Ovary (tissue), 9 donors: ENCODE measurements around the gene GGACT. TPM values are rescaled to one million over a fixed set of nuclear protein-coding genes. Genes with fewer than 3 reads are reported as not detected.

Experiments used
- DNase-seq, 5 donors: peaks; one replicate each; pipeline ENCODE4 v3.0.0-alpha.2; 2019 to 2020
- H3K27ac ChIP-seq, 2 donors: fragments of 200-600 bp; one replicate each; pipeline versions ENCODE4 v1.5.1 to v1.8.0; 2019 to 2022
- H3K27me3 ChIP-seq: fragments of 200-600 bp; one replicate; pipeline ENCODE4 v1.8.0; 2022
- H3K36me3 ChIP-seq: fragments of 200-600 bp; sonication (generic); one replicate; pipeline ENCODE4 v1.5.1; 2019
- H3K4me1 ChIP-seq: one replicate; pipeline ENCODE4 v1.8.1; 2013; ENCODE audit warnings: mild to moderate bottlenecking, moderate library complexity; ENCODE audit not compliant: insufficient read depth
- H3K4me3 ChIP-seq: fragments of 200-600 bp; sonication (generic); one replicate; pipeline ENCODE4 v1.5.1; 2017
- H3K9me3 ChIP-seq, 2 donors: fragments of 200-600 bp in 1 of 2; sonication (generic) in 1 of 2; one replicate each; pipeline versions ENCODE4 v1.5.1 to v1.8.1; 2013 to 2019; ENCODE audit warnings: mild to moderate bottlenecking in 1 of 2, moderate library complexity in 1 of 2
- CTCF ChIP-seq, 3 donors: fragments of 450-650 bp in 2 of 3; fragments of 200-600 bp in 1 of 3; IDR thresholded peaks; one replicate each; pipeline versions ENCODE4 v1.5.1 to v1.8.0; 2016 to 2022; ENCODE audit warnings: antibody characterized with exemption in 3 of 3, mild to moderate bottlenecking in 1 of 3
- EP300 ChIP-seq: sonication (generic); formaldehyde crosslinking; IDR thresholded peaks from one replicate; pipeline ENCODE4 v1.6.1; 2017; ENCODE audit warnings: antibody characterized with exemption
- POLR2A ChIP-seq: fragments of 450-650 bp; IDR thresholded peaks from one replicate; pipeline ENCODE4 v1.6.1; 2017; ENCODE audit warnings: antibody characterized with exemption, mild to moderate bottlenecking, moderate library complexity
- WGBS, 3 donors: extraction: QIAGEN DNeasy Blood & Tissue Kit in 1 of 3; methylation state at CpG; one replicate each; pipeline versions ENCODE4 v1.1.5 to v1.1.7; 2013 to 2017; 5-methylcytosine and 5-hydroxymethylcytosine counted together
- intact Hi-C, 4 donors: fragments of 100-400 bp; cut with DNase I; formaldehyde crosslinking; loops; one replicate each; pipeline versions ENCODE4 v1.11.0 to v1.15.1; 2022 to 2023
- polyA plus RNA-seq, 2 donors: library from polyadenylated mRNA; stranded (reverse); fragments of 200-250 nt in 1 of 2; fragments of 350-450 nt in 1 of 2; fragmentation: Illumina TruSeq in 1 of 2; extraction: RNeasy Lipid Tissue Mini Kit (QIAGEN cat#74804) in 1 of 2; gene quantifications; one replicate each; pipeline ENCODE4 v1.2.3, GENCODE V29; 2013 to 2014
- total RNA-seq, 7 donors: library from RNA; depleted of rRNA in 2 of 7; stranded (reverse); fragments of >200 nt in 2 of 7; fragmentation: NEBNext Ultra II Directional in 3 of 7; extraction: Animal tissue kit (Norgen Biotek cat#: 25700) in 3 of 7; gene quantifications; one replicate each; pipeline versions ENCODE4 v1.1.0 to v1.2.4, GENCODE V29; 2016 to 2023
- donor health status: DM: no; HTN: no; CAD: no; lungs with moderate emphysema.
- donor health status: DM: no; HTN: no; CAD: no.
- donor health status: Bipolar disorder and iron deficiency.
- donor health status: DM: yes; HTN: yes; CAD: no.
- donor health status: DM: no; HTN: no; CAD: no.
- donor health status: DM: yes; HTN: yes; CAD: no.

GGACT gene
- total and polyA plus RNA-seq, 9 donors: 1.8 to 7.4 (median 2.7) TPM

- intact Hi-C loops: no loop called here
- Histone ChIP-seq H3K4me3 (no peak overlapping the region), H3K36me3 (no peaks in the 10 kb centered on the region), H3K4me1 (no peaks in the 10 kb centered on the region), H3K27me3 (no peaks in the 10 kb centered on the region), H3K27ac (no peak overlapping the region), H3K9me3 (no peaks in the 10 kb centered on the region)
- TF ChIP-seq EP300 (no peak), POLR2A (no peak), CTCF (IDR thresholded peaks at IDR 0.05) (no peak)
- WGBS, 3 donors: 89 to 98% (median 95%) methylated on average over 3 of the region's 3 CpGs
- no peak for DNase-seq
Measured at GRCh38 chr13:100608489-100608888, 19.9 kb upstream of the GGACT start.

GRCh38 chr13:100604918-100605710, 16.5 kb upstream of the GGACT start:
- TF ChIP-seq CTCF (IDR thresholded peaks at IDR 0.05) (no peak), POLR2A (no peak), EP300 (no peak)
- intact Hi-C loops: no loop called here
- 47 to 59% (median 53%) methylated on average over 5 of the region's 5 CpGs for WGBS, 3 donors
- DNase-seq: no peak
- H3K4me1 ChIP-seq: no peaks in the 10 kb centered on the region
- no peak overlapping the region for H3K27ac ChIP-seq
- no peaks in the 10 kb centered on the region for H3K9me3 ChIP-seq
- H3K27me3 ChIP-seq: no peaks in the 10 kb centered on the region
- H3K4me3 ChIP-seq: no peak overlapping the region
- no peaks in the 10 kb centered on the region for H3K36me3 ChIP-seq

GRCh38 chr13:100602493-100603111, 14.0 kb upstream of the GGACT start:
- no peak overlapping the region for H3K4me3 ChIP-seq
- DNase-seq: no peak
- no peaks in the 10 kb centered on the region for H3K9me3 ChIP-seq
- no peak overlapping the region for H3K27ac ChIP-seq
- intact Hi-C loops: no loop called here
- 53 to 73% (median 68%) methylated on average over 8 of the region's 8 CpGs for WGBS, 3 donors
- no peaks in the 10 kb centered on the region for H3K36me3 ChIP-seq
- TF ChIP-seq CTCF (IDR thresholded peaks at IDR 0.05): no peak
- no peak for TF ChIP-seq EP300
- no peak for TF ChIP-seq POLR2A
- no peaks in the 10 kb centered on the region for H3K4me1 ChIP-seq
- H3K27me3 ChIP-seq: no peaks in the 10 kb centered on the region

DNA sequence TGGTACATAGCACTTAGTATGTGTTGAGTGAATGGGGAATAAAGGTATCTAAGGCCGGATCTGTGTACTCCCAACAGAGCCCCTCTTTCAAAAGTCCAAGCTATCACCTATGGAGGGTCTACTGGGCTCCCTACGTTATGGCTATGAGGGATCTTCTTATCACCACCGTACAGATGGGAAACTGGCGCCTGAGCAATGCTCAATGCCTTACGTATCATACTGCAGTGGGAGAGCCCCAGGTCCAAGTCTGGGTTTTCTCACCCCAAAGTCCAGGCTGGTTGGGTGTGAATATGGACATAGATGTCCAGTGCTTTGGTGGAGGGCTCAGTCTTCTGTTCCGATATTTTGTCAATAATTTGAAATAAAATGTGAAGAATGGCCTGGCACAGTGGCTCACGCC, 13.1 kb upstream of the GGACT start:
- Histone ChIP-seq H3K27me3 (no peaks in the 10 kb centered on the region), H3K4me1 (no peaks in the 10 kb centered on the region), H3K27ac (no peak overlapping the region), H3K9me3 (no peaks in the 10 kb centered on the region), H3K36me3 (no peaks in the 10 kb centered on the region), H3K4me3 (no peak overlapping the region)
- WGBS, 3 donors: 93 to 95% (median 94%) methylated on average over 7 of the region's 7 CpGs
- intact Hi-C loops: no loop called here
- DNase-seq: no peak
- TF ChIP-seq EP300 (no peak), CTCF (IDR thresholded peaks at IDR 0.05) (no peak), POLR2A (no peak)
